ENCODE measurements around the gene GALNT15.

The GALNT15 gene

DNA sequence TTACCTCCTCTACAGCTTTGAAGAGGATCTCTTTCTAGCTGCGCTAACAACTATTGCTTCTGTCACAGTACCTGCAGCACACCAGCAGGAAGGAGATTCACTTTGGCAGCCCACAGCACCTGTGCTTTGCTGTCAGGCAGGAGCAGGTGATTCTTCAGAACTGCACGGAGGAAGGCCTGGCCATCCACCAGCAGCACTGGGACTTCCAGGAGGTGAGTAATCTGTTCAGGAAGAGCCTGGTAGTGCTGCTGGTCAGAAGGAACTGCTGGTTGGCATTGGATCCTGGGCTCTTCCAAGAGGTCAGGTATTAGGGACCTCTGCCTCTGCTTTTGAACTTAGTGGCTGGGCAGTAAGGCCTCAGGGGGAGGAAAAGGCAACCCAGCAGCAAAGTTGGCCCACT is 48.1 kb downstream of the GALNT15 start:
- Histone ChIP-seq H3K9ac (ENCODE audit: low read length) (no peak overlapping the region), H3K27me3 (ENCODE audit: control insufficient read depth, insufficient read depth, low read length) (no peaks in the 10 kb centered on the region), H3K4me1 (ENCODE audit: control insufficient read depth, insufficient read depth, low read length) (no peaks in the 10 kb centered on the region), H3K36me3 (ENCODE audit: control insufficient read depth, insufficient read depth, low read length) (no peaks in the 10 kb centered on the region), H3K27ac (ENCODE audit: low read depth, low read length) (no peak overlapping the region), H3K4me3 (ENCODE audit: low read length) (no peak overlapping the region)

DNA sequence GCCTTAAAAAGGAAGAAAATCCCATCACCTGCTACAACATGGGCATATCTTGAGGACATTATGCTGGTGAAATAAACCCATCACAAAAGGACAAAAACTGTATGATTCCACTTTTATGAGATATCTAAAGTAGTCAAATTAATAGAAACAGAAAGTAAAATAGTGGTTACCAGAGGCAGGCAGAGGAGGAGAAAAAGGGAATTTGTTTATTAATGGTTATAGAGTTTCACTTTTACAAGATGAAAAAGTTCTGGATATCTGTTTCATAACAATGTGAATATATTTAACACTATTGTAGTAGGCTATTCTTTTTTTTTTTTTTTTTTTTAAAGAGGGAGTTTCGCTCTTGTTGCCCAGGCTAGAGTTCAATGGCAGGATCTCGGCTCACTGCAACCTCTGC is 49.8 kb downstream of the GALNT15 start:
- no peak overlapping the region for H3K4me3 ChIP-seq (ENCODE audit: low read length)
- no peaks in the 10 kb centered on the region for H3K36me3 ChIP-seq (ENCODE audit: control insufficient read depth, insufficient read depth, low read length)
- H3K4me1 ChIP-seq (ENCODE audit: control insufficient read depth, insufficient read depth, low read length): no peaks in the 10 kb centered on the region
- H3K9ac ChIP-seq (ENCODE audit: low read length): no peak overlapping the region
- H3K27me3 ChIP-seq (ENCODE audit: control insufficient read depth, insufficient read depth, low read length): no peaks in the 10 kb centered on the region
- no peak overlapping the region for H3K27ac ChIP-seq (ENCODE audit: low read depth, low read length)

GRCh38 chr3:16227566-16227965 is 53.1 kb downstream of the GALNT15 start:
- Histone ChIP-seq H3K27ac (ENCODE audit: low read depth, low read length) (no peak overlapping the region), H3K36me3 (ENCODE audit: control insufficient read depth, insufficient read depth, low read length) (no peaks in the 10 kb centered on the region)

GRCh38 chr3:16229681-16230080 is 55.2 kb downstream of the GALNT15 start:
- Histone ChIP-seq H3K27ac (ENCODE audit: low read depth, low read length) (no peak overlapping the region), H3K4me3 (ENCODE audit: low read length) (no peak overlapping the region), H3K4me1 (ENCODE audit: control insufficient read depth, insufficient read depth, low read length) (no peaks in the 10 kb centered on the region), H3K36me3 (ENCODE audit: control insufficient read depth, insufficient read depth, low read length) (no peaks in the 10 kb centered on the region), H3K9ac (ENCODE audit: low read length) (no peak overlapping the region), H3K27me3 (ENCODE audit: control insufficient read depth, insufficient read depth, low read length) (no peaks in the 10 kb centered on the region)

More at GRCh38 chr3:16227566-16227965, 53.1 kb downstream of the GALNT15 start:
- no peak overlapping the region for H3K9ac ChIP-seq (ENCODE audit: low read length)
- no peaks in the 10 kb centered on the region for H3K27me3 ChIP-seq (ENCODE audit: control insufficient read depth, insufficient read depth, low read length)
- no peaks in the 10 kb centered on the region for H3K4me1 ChIP-seq (ENCODE audit: control insufficient read depth, insufficient read depth, low read length)
- no peak overlapping the region for H3K4me3 ChIP-seq (ENCODE audit: low read length)

DNA sequence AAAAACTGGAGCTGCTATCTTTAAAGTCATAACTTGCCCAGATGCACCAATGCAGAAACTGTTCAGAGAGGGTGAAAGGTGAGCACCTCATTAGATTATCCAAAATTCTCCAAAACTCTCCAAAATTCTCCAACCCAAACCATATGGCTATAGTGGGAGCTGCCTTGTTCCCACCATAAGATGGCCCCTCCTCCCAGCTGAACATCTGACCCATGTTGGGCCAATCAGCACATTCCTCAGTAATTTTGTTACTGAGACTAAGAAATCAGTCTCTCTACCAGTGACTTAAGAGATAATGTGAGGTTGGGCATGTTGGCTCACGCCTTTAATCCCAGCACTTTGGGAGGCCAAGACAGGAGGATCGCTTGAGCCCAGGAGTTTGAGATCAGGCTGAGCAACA is 57.5 kb downstream of the GALNT15 start:
- H3K9ac ChIP-seq (ENCODE audit: low read length): no peak overlapping the region
- no peaks in the 10 kb centered on the region for H3K36me3 ChIP-seq (ENCODE audit: control insufficient read depth, insufficient read depth, low read length)
- no peaks in the 10 kb centered on the region for H3K4me1 ChIP-seq (ENCODE audit: control insufficient read depth, insufficient read depth, low read length)
- H3K27ac ChIP-seq (ENCODE audit: low read depth, low read length): no peak overlapping the region
- no peaks in the 10 kb centered on the region for H3K27me3 ChIP-seq (ENCODE audit: control insufficient read depth, insufficient read depth, low read length)
- H3K4me3 ChIP-seq (ENCODE audit: low read length): no peak overlapping the region

- H3K36me3 ChIP-seq (ENCODE audit: control insufficient read depth, insufficient read depth, low read length): no peaks in the 10 kb centered on the region
- H3K4me3 ChIP-seq (ENCODE audit: low read length): no peak overlapping the region
- no peaks in the 10 kb centered on the region for H3K27me3 ChIP-seq (ENCODE audit: control insufficient read depth, insufficient read depth, low read length)
- H3K9ac ChIP-seq (ENCODE audit: low read length): no peak overlapping the region
- no peak overlapping the region for H3K27ac ChIP-seq (ENCODE audit: low read depth, low read length)
- no peaks in the 10 kb centered on the region for H3K4me1 ChIP-seq (ENCODE audit: control insufficient read depth, insufficient read depth, low read length)
Observed at GRCh38 chr3:16233806-16234205, 59.3 kb downstream of the GALNT15 start.

GRCh38 chr3:16234281-16234680 is 59.8 kb downstream of the GALNT15 start:
- Histone ChIP-seq H3K4me1 (ENCODE audit: control insufficient read depth, insufficient read depth, low read length) (no peaks in the 10 kb centered on the region), H3K9ac (ENCODE audit: low read length) (no peak overlapping the region), H3K4me3 (ENCODE audit: low read length) (no peak overlapping the region), H3K36me3 (ENCODE audit: control insufficient read depth, insufficient read depth, low read length) (no peaks in the 10 kb centered on the region), H3K27ac (ENCODE audit: low read depth, low read length) (no peak overlapping the region), H3K27me3 (ENCODE audit: control insufficient read depth, insufficient read depth, low read length) (no peaks in the 10 kb centered on the region)

- H3K27me3 ChIP-seq (ENCODE audit: control insufficient read depth, insufficient read depth, low read length): no peaks in the 10 kb centered on the region
- H3K36me3 ChIP-seq (ENCODE audit: control insufficient read depth, insufficient read depth, low read length): no peaks in the 10 kb centered on the region
- no peak overlapping the region for H3K27ac ChIP-seq (ENCODE audit: low read depth, low read length)
- H3K4me1 ChIP-seq (ENCODE audit: control insufficient read depth, insufficient read depth, low read length): no peaks in the 10 kb centered on the region
- H3K4me3 ChIP-seq (ENCODE audit: low read length): no peak overlapping the region
- H3K9ac ChIP-seq (ENCODE audit: low read length): no peak overlapping the region
Observed at GRCh38 chr3:16236030-16236639, 61.7 kb downstream of the GALNT15 start.

DNA sequence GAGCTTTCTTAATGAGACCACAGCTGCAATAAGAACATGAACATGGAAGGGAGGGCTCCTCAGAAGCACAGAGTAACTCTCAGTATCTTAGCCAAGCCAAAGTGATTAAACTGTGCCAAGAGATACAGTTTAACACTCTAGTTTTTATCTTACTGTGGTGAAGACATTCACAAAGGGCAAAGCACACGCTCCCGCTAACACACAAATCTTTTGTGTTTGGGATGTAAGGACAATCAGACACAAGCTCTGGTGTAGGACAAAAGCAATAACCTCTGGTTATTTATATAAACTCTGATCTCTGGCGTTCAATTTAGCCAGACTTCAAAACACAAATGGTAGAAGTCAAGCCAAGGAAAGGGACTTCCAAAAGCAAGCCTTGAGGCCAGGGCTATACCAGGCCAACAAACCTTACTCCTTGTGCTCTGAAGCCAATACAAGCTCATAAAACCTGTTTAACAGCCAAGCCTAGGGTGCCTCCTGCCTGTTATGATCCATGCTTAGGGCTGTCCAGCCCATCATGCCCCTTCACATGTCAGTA is 62.4 kb downstream of the GALNT15 start:
- H3K27ac ChIP-seq (ENCODE audit: low read depth, low read length): no peak overlapping the region
- no peaks in the 10 kb centered on the region for H3K27me3 ChIP-seq (ENCODE audit: control insufficient read depth, insufficient read depth, low read length)
- no peak overlapping the region for H3K4me3 ChIP-seq (ENCODE audit: low read length)
- no peaks in the 10 kb centered on the region for H3K36me3 ChIP-seq (ENCODE audit: control insufficient read depth, insufficient read depth, low read length)
- H3K4me1 ChIP-seq (ENCODE audit: control insufficient read depth, insufficient read depth, low read length): no peaks in the 10 kb centered on the region
- H3K9ac ChIP-seq (ENCODE audit: low read length): no peak overlapping the region

- Histone ChIP-seq H3K4me1 (ENCODE audit: control insufficient read depth, insufficient read depth, low read length) (no peaks in the 10 kb centered on the region), H3K27me3 (ENCODE audit: control insufficient read depth, insufficient read depth, low read length) (no peaks in the 10 kb centered on the region), H3K9ac (ENCODE audit: low read length) (no peak overlapping the region), H3K36me3 (ENCODE audit: control insufficient read depth, insufficient read depth, low read length) (no peaks in the 10 kb centered on the region), H3K4me3 (ENCODE audit: low read length) (no peak overlapping the region), H3K27ac (ENCODE audit: low read depth, low read length) (no peak overlapping the region)
Observed at GRCh38 chr3:16239086-16239770, 64.7 kb downstream of the GALNT15 start.

- Histone ChIP-seq H3K27me3 (ENCODE audit: control insufficient read depth, insufficient read depth, low read length) (no peaks in the 10 kb centered on the region), H3K9ac (ENCODE audit: low read length) (no peak overlapping the region), H3K4me3 (ENCODE audit: low read length) (no peak overlapping the region), H3K36me3 (ENCODE audit: control insufficient read depth, insufficient read depth, low read length) (no peaks in the 10 kb centered on the region), H3K27ac (ENCODE audit: low read depth, low read length) (no peak overlapping the region), H3K4me1 (ENCODE audit: control insufficient read depth, insufficient read depth, low read length) (no peaks in the 10 kb centered on the region)
Observed at GRCh38 chr3:16239780-16240179, 65.3 kb downstream of the GALNT15 start.

DNA sequence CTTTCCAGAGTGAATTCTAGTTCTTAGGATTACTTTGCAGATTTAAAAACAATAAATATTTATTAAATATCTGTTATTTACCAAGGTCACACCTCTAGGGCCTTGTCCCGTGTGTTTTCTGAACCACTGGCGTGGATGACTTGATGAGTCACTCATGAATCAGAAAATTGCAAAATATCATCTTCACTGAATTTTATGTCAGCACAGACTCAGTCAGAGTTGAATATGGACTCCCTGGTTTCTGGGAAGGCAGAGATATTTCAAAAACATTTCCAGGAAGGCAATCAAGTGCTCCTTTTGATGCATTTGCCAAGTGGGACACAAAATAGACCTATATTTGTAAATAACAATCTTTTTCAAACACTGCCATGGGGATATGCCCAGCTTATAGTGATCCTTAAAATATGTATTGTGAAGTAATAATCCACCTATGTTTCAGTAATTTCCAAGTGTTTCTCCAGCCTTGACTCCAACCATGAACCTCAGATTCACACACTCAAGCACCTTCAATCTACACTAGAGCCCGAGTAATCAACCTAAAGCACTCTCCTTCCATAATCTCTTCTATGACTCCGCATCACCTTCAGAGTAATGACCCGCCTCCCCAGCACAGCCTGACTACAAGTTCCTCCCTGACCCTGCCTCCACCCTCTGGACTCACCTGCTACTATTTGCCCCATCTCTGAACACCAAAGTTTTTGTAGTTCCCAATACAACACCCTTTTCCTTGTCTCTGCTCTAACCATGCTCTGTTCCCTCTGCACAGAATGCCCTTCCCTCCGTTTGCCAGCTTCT is 65.9 kb downstream of the GALNT15 start:
- no peaks in the 10 kb centered on the region for H3K4me1 ChIP-seq (ENCODE audit: control insufficient read depth, insufficient read depth, low read length)
- H3K27me3 ChIP-seq (ENCODE audit: control insufficient read depth, insufficient read depth, low read length): no peaks in the 10 kb centered on the region
- H3K27ac ChIP-seq (ENCODE audit: low read depth, low read length): no peak overlapping the region
- H3K36me3 ChIP-seq (ENCODE audit: control insufficient read depth, insufficient read depth, low read length): no peaks in the 10 kb centered on the region
- no peak overlapping the region for H3K4me3 ChIP-seq (ENCODE audit: low read length)
- no peak overlapping the region for H3K9ac ChIP-seq (ENCODE audit: low read length)
